ENCODE data around the gene TRANK1. TPM values are rescaled to one million over a fixed set of nuclear protein-coding genes. Genes with fewer than 3 reads are reported as not detected.
A peak's percentile ranks its signal among the peaks of the same experiment; 100 is the strongest.

TRANK1 gene
- total RNA-seq, 1 donor from 2014 or later = 24.9 TPM

- no peak for TF ChIP-seq CTCF (IDR thresholded peaks at IDR 0.05)
- peak; percentile 84 for DNase-seq (ENCODE audit: extremely low spot score, unreplicated experiment)
- H3K9me3 Mint-ChIP-seq (ENCODE audit: unreplicated experiment) = peaks cover 6% of the 10 kb centered on the region
- H3K4me1 Mint-ChIP-seq (ENCODE audit: unreplicated experiment) = peaks cover 8% of the 10 kb centered on the region
- peaks cover 3% of the 10 kb centered on the region for H3K36me3 Mint-ChIP-seq (ENCODE audit: unreplicated experiment)
- H3K27ac Mint-ChIP-seq (ENCODE audit: unreplicated experiment) = no peak overlapping the region
- H3K4me3 Mint-ChIP-seq (ENCODE audit: unreplicated experiment) = peak overlapping the region; percentile 69
- H3K27me3 Mint-ChIP-seq (ENCODE audit: unreplicated experiment) = no peaks in the 10 kb centered on the region
Observed at GRCh38 chr3:36945333-36945980, 603 bp upstream of the TRANK1 start.

GRCh38 chr3:36944012-36944640, 728 bp downstream of the TRANK1 start:
- Mint-ChIP-seq H3K27me3 (ENCODE audit: unreplicated experiment) (no peaks in the 10 kb centered on the region), H3K4me3 (ENCODE audit: unreplicated experiment) (peak overlapping the region; percentile 84), H3K4me1 (ENCODE audit: unreplicated experiment) (peaks cover 8% of the 10 kb centered on the region), H3K9me3 (ENCODE audit: unreplicated experiment) (peaks cover 1% of the 10 kb centered on the region), H3K36me3 (ENCODE audit: unreplicated experiment) (peaks cover 3% of the 10 kb centered on the region), H3K27ac (ENCODE audit: unreplicated experiment) (peak overlapping the region; percentile 85)
- peak; percentile 13 for TF ChIP-seq CTCF (IDR thresholded peaks at IDR 0.05)
- peak; percentile 87 for DNase-seq (ENCODE audit: extremely low spot score, unreplicated experiment)

DNA sequence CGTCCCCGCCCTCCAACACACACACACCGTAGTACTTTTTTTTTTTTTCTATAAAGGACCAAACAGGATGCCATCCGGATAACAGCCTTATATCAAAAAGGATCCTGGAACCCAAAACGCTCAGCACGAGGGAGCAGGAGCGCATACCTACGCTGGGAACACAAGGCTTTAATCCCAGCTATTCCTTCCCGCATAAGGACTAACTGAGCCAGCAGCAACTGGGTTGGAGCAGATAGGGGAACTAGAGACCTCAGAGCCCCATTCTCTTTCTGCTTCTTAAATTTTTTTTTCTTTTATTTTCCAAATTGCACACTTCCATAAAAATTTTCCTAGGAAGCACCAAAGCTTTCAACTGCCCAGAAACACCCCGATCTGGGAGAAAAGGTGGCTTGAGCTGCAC, 1.3 kb downstream of the TRANK1 start:
- peaks cover 3% of the 10 kb centered on the region for H3K36me3 Mint-ChIP-seq (ENCODE audit: unreplicated experiment)
- no peaks in the 10 kb centered on the region for H3K27me3 Mint-ChIP-seq (ENCODE audit: unreplicated experiment)
- H3K9me3 Mint-ChIP-seq (ENCODE audit: unreplicated experiment) = no peaks in the 10 kb centered on the region
- H3K4me3 Mint-ChIP-seq (ENCODE audit: unreplicated experiment) = peak overlapping the region; percentile 84
- H3K27ac Mint-ChIP-seq (ENCODE audit: unreplicated experiment) = peak overlapping the region; percentile 85
- H3K4me1 Mint-ChIP-seq (ENCODE audit: unreplicated experiment) = peaks cover 8% of the 10 kb centered on the region
- TF ChIP-seq CTCF (IDR thresholded peaks at IDR 0.05) = no peak
- DNase-seq (ENCODE audit: extremely low spot score, unreplicated experiment) = no peak

GRCh38 chr3:36942638-36943248, 2.1 kb downstream of the TRANK1 start:
- peaks cover 3% of the 10 kb centered on the region for H3K36me3 Mint-ChIP-seq (ENCODE audit: unreplicated experiment)
- no peak overlapping the region for H3K4me3 Mint-ChIP-seq (ENCODE audit: unreplicated experiment)
- no peak for TF ChIP-seq CTCF (IDR thresholded peaks at IDR 0.05)
- no peak overlapping the region for H3K27ac Mint-ChIP-seq (ENCODE audit: unreplicated experiment)
- H3K27me3 Mint-ChIP-seq (ENCODE audit: unreplicated experiment) = no peaks in the 10 kb centered on the region
- peaks cover 8% of the 10 kb centered on the region for H3K4me1 Mint-ChIP-seq (ENCODE audit: unreplicated experiment)
- no peaks in the 10 kb centered on the region for H3K9me3 Mint-ChIP-seq (ENCODE audit: unreplicated experiment)
- DNase-seq (ENCODE audit: extremely low spot score, unreplicated experiment) = peak; percentile 15

DNA sequence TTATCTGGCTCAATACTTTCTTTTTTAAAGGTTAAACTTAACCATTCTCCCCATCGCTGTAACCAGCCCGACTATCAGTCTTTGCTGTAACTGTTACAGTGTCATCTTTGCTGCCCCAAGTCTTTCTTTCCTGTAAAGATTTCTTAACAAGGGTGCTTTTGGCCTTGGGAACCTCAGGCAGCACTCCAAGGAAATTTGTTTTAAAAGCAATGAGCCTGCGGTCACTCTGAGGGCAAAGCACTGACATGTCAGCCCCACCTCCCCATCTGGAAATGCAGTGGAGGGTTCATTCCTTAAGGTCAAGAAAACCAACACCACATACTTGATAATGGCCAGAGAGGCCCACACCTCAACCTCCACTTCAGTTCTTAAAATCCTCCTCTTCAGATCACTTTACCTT, 3.2 kb downstream of the TRANK1 start:
- Mint-ChIP-seq H3K27me3 (ENCODE audit: unreplicated experiment) (no peaks in the 10 kb centered on the region), H3K27ac (ENCODE audit: unreplicated experiment) (no peak overlapping the region), H3K4me1 (ENCODE audit: unreplicated experiment) (peaks cover 8% of the 10 kb centered on the region), H3K9me3 (ENCODE audit: unreplicated experiment) (no peaks in the 10 kb centered on the region), H3K4me3 (ENCODE audit: unreplicated experiment) (no peak overlapping the region), H3K36me3 (ENCODE audit: unreplicated experiment) (no peaks in the 10 kb centered on the region)
- no peak for TF ChIP-seq CTCF (IDR thresholded peaks at IDR 0.05)
- DNase-seq (ENCODE audit: extremely low spot score, unreplicated experiment) = peak; percentile 46

All from osteocyte (in vitro differentiated cells).